ENCODE data around the gene GJD3. TPM values are rescaled to one million over a fixed set of nuclear protein-coding genes. Genes with fewer than 3 reads are reported as not detected.

GJD3 gene
- total and polyA plus RNA-seq, 9 of the 15 experiments (the other 6 are each of a cell fraction or from before 2014, with no cell fraction given), result 0.17 to 0.38 TPM; not detected in 7

DNA sequence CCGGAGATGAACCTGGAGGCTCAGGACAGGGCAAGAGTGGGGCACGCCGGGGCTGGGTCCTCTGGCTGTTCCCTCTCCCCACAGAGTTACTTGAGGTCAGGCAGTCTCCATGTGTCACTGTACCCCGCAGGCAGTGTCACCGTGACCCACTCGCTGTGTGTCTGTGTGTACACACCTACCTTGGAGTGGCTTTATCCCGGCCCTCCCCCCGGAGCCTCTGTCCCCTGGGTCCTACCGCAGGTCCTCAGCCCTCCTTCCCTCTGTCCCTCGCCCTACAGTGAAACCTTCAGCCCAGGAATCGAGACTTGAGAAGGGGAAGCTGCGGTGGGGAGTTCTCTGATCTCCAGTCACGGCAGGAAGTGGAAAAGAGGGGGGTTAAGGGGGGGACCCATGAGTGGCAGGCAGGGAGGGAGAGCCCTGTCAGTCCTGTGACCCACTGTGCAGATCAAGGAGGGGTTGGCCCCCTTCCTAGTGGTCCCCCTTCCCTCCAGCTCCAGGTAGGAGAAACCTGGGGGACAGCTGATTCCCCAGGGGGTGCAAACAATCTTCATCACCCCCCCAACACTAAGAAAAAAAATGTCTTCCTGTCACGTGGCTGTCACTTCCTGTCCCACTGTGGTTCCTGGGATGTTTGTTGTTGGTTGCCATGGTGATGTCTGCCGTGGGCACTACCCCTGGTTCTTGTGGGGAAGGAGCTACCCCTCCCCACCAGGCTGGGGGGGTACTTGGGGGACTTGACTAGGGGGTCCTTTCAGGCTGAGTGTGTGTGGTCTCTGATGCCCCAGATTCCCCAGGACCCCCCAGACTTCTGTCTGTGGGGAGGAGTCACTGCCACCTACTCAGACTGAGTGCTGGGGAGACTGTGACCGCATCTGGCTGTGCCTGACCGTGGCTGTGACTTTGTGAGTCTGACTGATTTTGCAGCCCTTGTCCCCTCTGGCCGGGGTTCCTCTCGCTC is 41.9 kb downstream of the GJD3 start (continued):
- TF ChIP-seq, protein P1, sequence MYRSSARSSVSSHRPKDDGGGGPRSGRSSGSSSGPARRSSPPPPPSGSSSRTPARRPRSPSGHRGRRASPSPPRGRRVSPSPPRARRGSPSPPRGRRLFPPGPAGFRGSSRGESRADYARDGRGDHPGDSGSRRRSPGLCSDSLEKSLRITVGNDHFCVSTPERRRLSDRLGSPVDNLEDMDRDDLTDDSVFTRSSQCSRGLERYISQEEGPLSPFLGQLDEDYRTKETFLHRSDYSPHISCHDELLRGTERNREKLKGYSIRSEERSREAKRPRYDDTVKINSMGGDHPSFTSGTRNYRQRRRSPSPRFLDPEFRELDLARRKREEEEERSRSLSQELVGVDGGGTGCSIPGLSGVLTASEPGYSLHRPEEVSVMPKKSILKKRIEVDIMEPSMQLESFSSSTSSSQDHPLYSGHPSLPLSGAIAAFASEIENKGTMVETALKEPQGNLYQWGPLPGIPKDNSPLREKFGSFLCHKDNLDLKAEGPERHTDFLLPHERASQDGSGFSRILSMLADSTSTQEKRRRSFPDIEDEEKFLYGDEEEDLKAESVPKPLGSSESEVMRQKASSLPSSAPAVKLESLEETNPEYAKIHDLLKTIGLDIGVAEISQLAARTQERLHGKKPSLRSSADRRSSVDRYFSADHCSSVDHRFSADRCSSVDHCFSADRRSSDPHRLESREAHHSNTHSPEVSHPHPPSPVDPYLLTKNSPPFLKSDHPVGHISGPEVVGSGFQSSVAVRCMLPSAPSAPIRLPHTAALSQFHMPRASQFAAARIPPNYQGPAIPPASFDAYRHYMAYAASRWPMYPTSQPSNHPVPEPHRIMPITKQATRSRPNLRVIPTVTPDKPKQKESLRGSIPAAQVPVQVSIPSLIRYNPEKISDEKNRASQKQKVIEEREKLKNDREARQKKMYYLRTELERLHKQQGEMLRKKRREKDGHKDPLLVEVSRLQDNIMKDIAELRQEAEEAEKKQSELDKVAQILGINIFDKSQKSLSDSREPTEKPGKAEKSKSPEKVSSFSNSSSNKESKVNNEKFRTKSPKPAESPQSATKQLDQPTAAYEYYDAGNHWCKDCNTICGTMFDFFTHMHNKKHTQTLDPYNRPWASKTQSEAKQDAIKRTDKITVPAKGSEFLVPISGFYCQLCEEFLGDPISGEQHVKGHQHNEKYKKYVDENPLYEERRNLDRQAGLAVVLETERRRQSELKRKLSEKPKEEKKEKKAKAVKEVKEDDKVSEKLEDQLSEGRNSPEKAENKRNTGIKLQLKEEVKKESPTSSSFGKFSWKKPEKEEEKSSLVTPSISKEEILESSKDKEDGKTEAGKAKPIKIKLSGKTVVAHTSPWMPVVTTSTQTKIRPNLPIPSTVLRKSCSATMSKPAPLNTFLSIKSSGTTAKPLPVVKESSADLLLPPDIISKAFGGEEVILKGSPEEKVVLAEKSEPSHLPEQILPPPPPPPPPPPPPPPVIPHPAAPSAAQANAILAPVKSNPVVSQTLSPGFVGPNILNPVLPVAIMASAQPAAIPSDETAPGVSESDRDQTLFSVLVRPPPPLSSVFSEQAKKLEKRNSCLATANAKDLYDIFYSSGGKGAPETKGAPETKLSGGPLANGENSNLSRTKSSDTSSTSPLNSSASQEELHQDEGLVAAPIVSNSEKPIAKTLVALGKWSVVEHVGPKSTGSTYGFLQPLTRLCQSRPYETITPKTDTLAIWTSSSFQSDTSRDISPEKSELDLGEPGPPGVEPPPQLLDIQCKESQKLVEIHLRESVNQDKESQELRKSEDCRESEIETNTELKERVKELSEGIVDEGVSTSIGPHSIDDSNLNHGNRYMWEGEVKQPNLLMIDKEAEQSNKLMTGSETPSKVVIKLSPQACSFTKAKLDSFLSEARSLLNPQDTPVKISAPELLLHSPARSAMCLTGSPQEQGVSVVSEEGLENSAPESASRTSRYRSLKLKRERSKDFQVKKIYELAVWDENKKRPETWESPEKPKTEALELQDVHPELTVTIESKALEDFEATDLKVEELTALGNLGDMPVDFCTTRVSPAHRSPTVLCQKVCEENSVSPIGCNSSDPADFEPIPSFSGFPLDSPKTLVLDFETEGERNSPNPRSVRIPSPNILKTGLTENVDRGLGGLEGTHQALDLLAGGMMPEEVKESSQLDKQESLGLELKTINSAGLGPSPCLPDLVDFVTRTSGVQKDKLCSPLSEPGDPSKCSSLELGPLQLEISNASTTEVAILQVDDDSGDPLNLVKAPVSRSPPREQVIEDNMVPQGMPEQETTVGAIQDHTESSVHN (IDR thresholded peaks at IDR 0.05; ENCODE audit: borderline replicate concordance in 1 of 2, low read depth in 1 of 2), result no peak
- TF ChIP-seq RBM39 (optimal IDR thresholded peaks at IDR 0.05; ENCODE audit: low read depth, low read length) (peak; percentile 33), ETV5 (CRISPR knock-in tag; IDR thresholded peaks at IDR 0.05; ENCODE audit: low read depth) (peak; percentile 83; the same call in 1 of the 2 replicates), FOXJ3 (CRISPR knock-in tag; IDR thresholded peaks at IDR 0.05) (peak; percentile 88), POLR2G (IDR thresholded peaks at IDR 0.05; ENCODE audit: low read depth, low read length) (0 out of 2 replicates have a peak, but pooled peaks have one; percentile 30), SPI1 (IDR thresholded peaks at IDR 0.05; ENCODE audit: borderline replicate concordance, low read depth, low read length) (peak; percentile 88), KLF1 (tag; IDR thresholded peaks at IDR 0.05) (peak; percentile 52; the same call in 1 of the 2 replicates), YY1 (IDR thresholded peaks at IDR 0.05; ENCODE audit: borderline replicate concordance in 1 of 3, control insufficient read depth in 1 of 3, extremely low read depth in 1 of 3, insufficient read depth in 3 of 3, insufficient read length in 1 of 3, insufficient replicate concordance in 2 of 3, low read depth in 1 of 3, low read length in 2 of 3) (peak in 1 of 3 experiments; percentile 62), ZNF507 (tag; conservative IDR thresholded peaks at IDR 0.05) (no peak), ELF1 (tag; IDR thresholded peaks at IDR 0.05) (peak; percentile 87), FOSL1 (tag; conservative IDR thresholded peaks at IDR 0.05) (peak; percentile 51), ZNF347 (CRISPR knock-in tag; IDR thresholded peaks at IDR 0.05; ENCODE audit: low read depth) (no peak)
- TF ChIP-seq, protein P2, sequence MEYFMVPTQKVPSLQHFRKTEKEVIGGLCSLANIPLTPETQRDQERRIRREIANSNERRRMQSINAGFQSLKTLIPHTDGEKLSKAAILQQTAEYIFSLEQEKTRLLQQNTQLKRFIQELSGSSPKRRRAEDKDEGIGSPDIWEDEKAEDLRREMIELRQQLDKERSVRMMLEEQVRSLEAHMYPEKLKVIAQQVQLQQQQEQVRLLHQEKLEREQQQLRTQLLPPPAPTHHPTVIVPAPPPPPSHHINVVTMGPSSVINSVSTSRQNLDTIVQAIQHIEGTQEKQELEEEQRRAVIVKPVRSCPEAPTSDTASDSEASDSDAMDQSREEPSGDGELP (CRISPR knock-in tag; IDR thresholded peaks at IDR 0.05; ENCODE audit: borderline replicate concordance), result peak; percentile 65; the same call in 1 of the 2 replicates
- TF ChIP-seq, protein P3, sequence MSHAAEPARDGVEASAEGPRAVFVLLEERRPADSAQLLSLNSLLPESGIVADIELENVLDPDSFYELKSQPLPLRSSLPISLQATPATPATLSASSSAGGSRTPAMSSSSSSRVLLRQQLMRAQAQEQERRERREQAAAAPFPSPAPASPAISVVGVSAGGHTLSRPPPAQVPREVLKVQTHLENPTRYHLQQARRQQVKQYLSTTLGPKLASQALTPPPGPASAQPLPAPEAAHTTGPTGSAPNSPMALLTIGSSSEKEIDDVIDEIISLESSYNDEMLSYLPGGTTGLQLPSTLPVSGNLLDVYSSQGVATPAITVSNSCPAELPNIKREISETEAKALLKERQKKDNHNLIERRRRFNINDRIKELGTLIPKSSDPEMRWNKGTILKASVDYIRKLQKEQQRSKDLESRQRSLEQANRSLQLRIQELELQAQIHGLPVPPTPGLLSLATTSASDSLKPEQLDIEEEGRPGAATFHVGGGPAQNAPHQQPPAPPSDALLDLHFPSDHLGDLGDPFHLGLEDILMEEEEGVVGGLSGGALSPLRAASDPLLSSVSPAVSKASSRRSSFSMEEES (CRISPR knock-in tag; IDR thresholded peaks at IDR 0.05), result peak; percentile 76

Data from K562 (cell line).